A549 (cell line): ENCODE measurements around the gene IMP4.

ENCODE experiments used
- CTCF ChIP-seq: fragments of >200 bp; sonication (Bioruptor Twin); formaldehyde crosslinking; IDR thresholded peaks from 3 replicates; pipeline ENCODE4 v1.5.1; 2016
- EHMT2 ChIP-seq: fragments of 200-600 bp; sonication (generic); IDR thresholded peaks from 2 replicates; pipeline ENCODE4 v1.6.1; 2016; ENCODE audit warnings: antibody characterized with exemption, low read depth, mild to moderate bottlenecking, moderate library complexity
- FOSB ChIP-seq: fragments of 250-450 bp; sonication (Bioruptor Pico); IDR thresholded peaks from 2 replicates; pipeline ENCODE4 v1.5.0; 2020; ENCODE audit warnings: mild to moderate bottlenecking, moderate library complexity
- KDM5A ChIP-seq: fragments of 200-600 bp; sonication (generic); IDR thresholded peaks from 2 replicates; pipeline ENCODE4 v1.6.1; 2016; ENCODE audit warnings: antibody characterized with exemption, mild to moderate bottlenecking
- TF ChIP-seq, protein P1 (sequence below): fragments of 150-350 bp; IDR thresholded peaks from 2 replicates; pipeline ENCODE4 v1.6.1; 2014; ENCODE audit warnings: low read depth, mild to moderate bottlenecking, low read length

DNA sequence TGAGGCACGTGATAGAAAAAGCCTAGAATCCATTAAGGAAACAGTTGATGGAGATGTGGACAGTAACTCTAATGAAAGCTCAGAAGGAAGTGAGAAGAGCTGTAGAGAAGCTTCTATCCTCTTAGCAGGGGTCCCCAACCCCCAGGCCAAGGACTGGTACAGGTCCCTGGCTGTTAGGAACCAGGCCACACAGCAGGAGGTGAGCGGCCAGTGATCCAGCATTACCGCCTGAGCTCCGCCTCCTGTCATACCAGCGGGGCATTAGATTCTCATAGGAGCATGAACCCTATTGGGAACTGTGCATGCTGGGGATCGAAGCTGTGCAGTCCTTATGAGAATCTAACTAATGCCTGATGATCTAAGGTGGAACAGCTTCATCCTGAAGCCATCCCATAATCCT lies 8.7 kb upstream of the IMP4 start:
- TF ChIP-seq CTCF (no peak), EHMT2 (no peak), KDM5A (no peak), FOSB (no peak)
- TF ChIP-seq, protein P1, sequence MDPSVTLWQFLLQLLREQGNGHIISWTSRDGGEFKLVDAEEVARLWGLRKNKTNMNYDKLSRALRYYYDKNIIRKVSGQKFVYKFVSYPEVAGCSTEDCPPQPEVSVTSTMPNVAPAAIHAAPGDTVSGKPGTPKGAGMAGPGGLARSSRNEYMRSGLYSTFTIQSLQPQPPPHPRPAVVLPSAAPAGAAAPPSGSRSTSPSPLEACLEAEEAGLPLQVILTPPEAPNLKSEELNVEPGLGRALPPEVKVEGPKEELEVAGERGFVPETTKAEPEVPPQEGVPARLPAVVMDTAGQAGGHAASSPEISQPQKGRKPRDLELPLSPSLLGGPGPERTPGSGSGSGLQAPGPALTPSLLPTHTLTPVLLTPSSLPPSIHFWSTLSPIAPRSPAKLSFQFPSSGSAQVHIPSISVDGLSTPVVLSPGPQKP = no peak
